ENCODE data around the gene TRNP1. TPM values are rescaled to one million over a fixed set of nuclear protein-coding genes. Genes with fewer than 3 reads are reported as not detected.

The TRNP1 gene
- total RNA-seq, 1 donor from 2014 or later: 19.2 TPM

- H2AFZ ChIP-seq (ENCODE audit: low read depth, low read length): no peak overlapping the region
- no peak overlapping the region for H3K27ac Mint-ChIP-seq (ENCODE audit: unreplicated experiment)
- H3K79me2 ChIP-seq (ENCODE audit: insufficient read depth, low read length): no peaks in the 10 kb centered on the region
- no peak overlapping the region for H3K4me2 ChIP-seq (ENCODE audit: low read length)
- H3K36me3 Mint-ChIP-seq (ENCODE audit: low read depth, unreplicated experiment): no peaks in the 10 kb centered on the region
- no peak for FAIRE-seq
- H3K4me1 ChIP-seq (ENCODE audit: insufficient read depth, low read length): peaks cover 10% of the 10 kb centered on the region
- H3K27ac ChIP-seq (ENCODE audit: low read depth, low read length): no peak overlapping the region
- H4K20me1 ChIP-seq (ENCODE audit: insufficient read depth, low read length): no peaks in the 10 kb centered on the region
- no peak overlapping the region for H3K4me3 Mint-ChIP-seq (ENCODE audit: unreplicated experiment)
- H3K9me3 Mint-ChIP-seq (ENCODE audit: unreplicated experiment): no peaks in the 10 kb centered on the region
- no peak overlapping the region for H3K9ac ChIP-seq (ENCODE audit: low read length)
- TF ChIP-seq, protein P1, sequence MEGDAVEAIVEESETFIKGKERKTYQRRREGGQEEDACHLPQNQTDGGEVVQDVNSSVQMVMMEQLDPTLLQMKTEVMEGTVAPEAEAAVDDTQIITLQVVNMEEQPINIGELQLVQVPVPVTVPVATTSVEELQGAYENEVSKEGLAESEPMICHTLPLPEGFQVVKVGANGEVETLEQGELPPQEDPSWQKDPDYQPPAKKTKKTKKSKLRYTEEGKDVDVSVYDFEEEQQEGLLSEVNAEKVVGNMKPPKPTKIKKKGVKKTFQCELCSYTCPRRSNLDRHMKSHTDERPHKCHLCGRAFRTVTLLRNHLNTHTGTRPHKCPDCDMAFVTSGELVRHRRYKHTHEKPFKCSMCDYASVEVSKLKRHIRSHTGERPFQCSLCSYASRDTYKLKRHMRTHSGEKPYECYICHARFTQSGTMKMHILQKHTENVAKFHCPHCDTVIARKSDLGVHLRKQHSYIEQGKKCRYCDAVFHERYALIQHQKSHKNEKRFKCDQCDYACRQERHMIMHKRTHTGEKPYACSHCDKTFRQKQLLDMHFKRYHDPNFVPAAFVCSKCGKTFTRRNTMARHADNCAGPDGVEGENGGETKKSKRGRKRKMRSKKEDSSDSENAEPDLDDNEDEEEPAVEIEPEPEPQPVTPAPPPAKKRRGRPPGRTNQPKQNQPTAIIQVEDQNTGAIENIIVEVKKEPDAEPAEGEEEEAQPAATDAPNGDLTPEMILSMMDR (IDR thresholded peaks at IDR 0.05; ENCODE audit: insufficient read depth, low read depth, low read length): no peak
- TF ChIP-seq EZH2 (IDR thresholded peaks at IDR 0.05; ENCODE audit: insufficient read depth, low read length): no peak
- no peaks in the 10 kb centered on the region for H3K9me3 ChIP-seq (ENCODE audit: insufficient read depth, low read depth, low read length)
- H3K27me3 Mint-ChIP-seq (ENCODE audit: low read depth, unreplicated experiment): no peaks in the 10 kb centered on the region
- no peak overlapping the region for H3K4me3 ChIP-seq (ENCODE audit: insufficient read depth, low read depth, low read length)
- no peak for DNase-seq (ENCODE audit: low read depth)
- H3K36me3 ChIP-seq (ENCODE audit: insufficient read depth, low read length): no peaks in the 10 kb centered on the region
- peaks cover 11% of the 10 kb centered on the region for H3K4me1 Mint-ChIP-seq (ENCODE audit: low read depth, unreplicated experiment)
- H3K27me3 ChIP-seq (ENCODE audit: insufficient read depth, low read length): no peaks in the 10 kb centered on the region
Measured at GRCh38 chr1:27017207-27017606, 23.7 kb downstream of the TRNP1 start.

- no peak overlapping the region for H3K4me3 Mint-ChIP-seq (ENCODE audit: unreplicated experiment)
Measured at GRCh38 chr1:27018316-27018715, 24.8 kb downstream of the TRNP1 start.

More at GRCh38 chr1:27018316-27018715, 24.8 kb downstream of the TRNP1 start:
- Mint-ChIP-seq H3K9me3 (ENCODE audit: unreplicated experiment) (no peaks in the 10 kb centered on the region), H3K36me3 (ENCODE audit: low read depth, unreplicated experiment) (no peaks in the 10 kb centered on the region), H3K27ac (ENCODE audit: unreplicated experiment) (no peak overlapping the region), H3K4me1 (ENCODE audit: low read depth, unreplicated experiment) (peaks cover 7% of the 10 kb centered on the region), H3K27me3 (ENCODE audit: low read depth, unreplicated experiment) (no peaks in the 10 kb centered on the region)
- no peaks in the 10 kb centered on the region for H3K79me2 ChIP-seq (ENCODE audit: insufficient read depth, low read length)
- H3K9me3 ChIP-seq (ENCODE audit: insufficient read depth, low read depth, low read length): no peaks in the 10 kb centered on the region
- FAIRE-seq (no peak), DNase-seq (ENCODE audit: low read depth) (no peak)
- H4K20me1 ChIP-seq (ENCODE audit: insufficient read depth, low read length): no peaks in the 10 kb centered on the region
- H3K36me3 ChIP-seq (ENCODE audit: insufficient read depth, low read length): no peaks in the 10 kb centered on the region
- peaks cover 9% of the 10 kb centered on the region for H3K4me1 ChIP-seq (ENCODE audit: insufficient read depth, low read length)
- H3K27me3 ChIP-seq (ENCODE audit: insufficient read depth, low read length): no peaks in the 10 kb centered on the region
- no peak overlapping the region for H3K4me3 ChIP-seq (ENCODE audit: insufficient read depth, low read depth, low read length)
- H3K27ac ChIP-seq (ENCODE audit: low read depth, low read length): no peak overlapping the region
- H2AFZ ChIP-seq (ENCODE audit: low read depth, low read length): no peak overlapping the region
- no peak overlapping the region for H3K4me2 ChIP-seq (ENCODE audit: low read length)
- no peak overlapping the region for H3K9ac ChIP-seq (ENCODE audit: low read length)
- TF ChIP-seq, protein P1 (IDR thresholded peaks at IDR 0.05; ENCODE audit: insufficient read depth, low read depth, low read length): no peak
- TF ChIP-seq EZH2 (IDR thresholded peaks at IDR 0.05; ENCODE audit: insufficient read depth, low read length): no peak

Data from astrocyte (in vitro differentiated cells and primary cell).